ENCODE measurements around the gene CLN5.
"Not testable (repeated sequence)": the region's sequence is repeated elsewhere in the genome, so short reads cannot be mapped to it uniquely, and the experiment has no call there.

Gene CLN5

DNA sequence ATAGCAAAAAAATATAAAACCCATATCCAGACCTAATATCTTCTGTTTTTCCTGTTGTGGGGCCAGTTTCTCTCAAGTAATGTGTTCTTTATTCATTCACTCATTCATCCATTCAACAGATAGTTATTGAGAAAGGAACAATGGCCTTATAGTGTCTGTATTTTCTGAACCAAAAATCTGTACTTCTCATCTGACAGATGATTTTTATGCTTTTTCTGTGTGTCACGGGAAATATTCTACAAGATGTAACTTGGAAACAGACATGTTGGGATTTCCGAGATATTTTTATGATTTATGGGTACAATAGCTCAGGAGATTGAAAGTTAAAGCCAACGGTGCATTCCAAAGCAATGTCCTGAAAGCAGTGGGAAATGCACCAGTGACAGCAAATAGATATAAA lies 37.9 kb upstream of the CLN5 start:
- no peak for DNase-seq (ENCODE audit: low read depth)
- H3K4me3 ChIP-seq (ENCODE audit: control insufficient read depth, low read depth, low read length) = no peak overlapping the region
- TF ChIP-seq, protein P1, sequence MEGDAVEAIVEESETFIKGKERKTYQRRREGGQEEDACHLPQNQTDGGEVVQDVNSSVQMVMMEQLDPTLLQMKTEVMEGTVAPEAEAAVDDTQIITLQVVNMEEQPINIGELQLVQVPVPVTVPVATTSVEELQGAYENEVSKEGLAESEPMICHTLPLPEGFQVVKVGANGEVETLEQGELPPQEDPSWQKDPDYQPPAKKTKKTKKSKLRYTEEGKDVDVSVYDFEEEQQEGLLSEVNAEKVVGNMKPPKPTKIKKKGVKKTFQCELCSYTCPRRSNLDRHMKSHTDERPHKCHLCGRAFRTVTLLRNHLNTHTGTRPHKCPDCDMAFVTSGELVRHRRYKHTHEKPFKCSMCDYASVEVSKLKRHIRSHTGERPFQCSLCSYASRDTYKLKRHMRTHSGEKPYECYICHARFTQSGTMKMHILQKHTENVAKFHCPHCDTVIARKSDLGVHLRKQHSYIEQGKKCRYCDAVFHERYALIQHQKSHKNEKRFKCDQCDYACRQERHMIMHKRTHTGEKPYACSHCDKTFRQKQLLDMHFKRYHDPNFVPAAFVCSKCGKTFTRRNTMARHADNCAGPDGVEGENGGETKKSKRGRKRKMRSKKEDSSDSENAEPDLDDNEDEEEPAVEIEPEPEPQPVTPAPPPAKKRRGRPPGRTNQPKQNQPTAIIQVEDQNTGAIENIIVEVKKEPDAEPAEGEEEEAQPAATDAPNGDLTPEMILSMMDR (conservative IDR thresholded peaks at IDR 0.05; ENCODE audit: control insufficient read depth, insufficient read depth, low read depth, low read length) = no peak

DNA sequence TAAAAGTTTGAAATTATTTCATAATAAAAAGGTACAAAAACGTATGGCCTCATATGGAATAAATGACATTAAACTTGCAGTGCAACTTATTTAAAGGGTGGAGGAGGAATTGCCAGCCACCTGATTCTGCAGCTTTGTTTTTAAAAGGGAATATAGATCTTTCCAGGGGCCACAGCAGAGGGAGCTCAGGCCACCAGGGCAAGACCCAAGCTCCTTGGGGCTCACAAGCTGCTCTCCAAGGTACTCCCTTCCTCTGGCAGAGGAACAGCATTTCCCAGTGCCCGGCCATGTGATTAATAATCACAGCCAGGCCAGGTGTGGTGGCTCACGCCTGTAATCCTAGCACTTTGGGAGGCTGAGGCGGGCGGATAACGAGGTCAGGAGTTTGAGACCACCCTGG lies 37.3 kb upstream of the CLN5 start:
- no peak for DNase-seq (ENCODE audit: low read depth)
- H3K4me3 ChIP-seq (ENCODE audit: control insufficient read depth, low read depth, low read length) = no peak overlapping the region
- TF ChIP-seq, protein P1 (conservative IDR thresholded peaks at IDR 0.05; ENCODE audit: control insufficient read depth, insufficient read depth, low read depth, low read length) = no peak

DNA sequence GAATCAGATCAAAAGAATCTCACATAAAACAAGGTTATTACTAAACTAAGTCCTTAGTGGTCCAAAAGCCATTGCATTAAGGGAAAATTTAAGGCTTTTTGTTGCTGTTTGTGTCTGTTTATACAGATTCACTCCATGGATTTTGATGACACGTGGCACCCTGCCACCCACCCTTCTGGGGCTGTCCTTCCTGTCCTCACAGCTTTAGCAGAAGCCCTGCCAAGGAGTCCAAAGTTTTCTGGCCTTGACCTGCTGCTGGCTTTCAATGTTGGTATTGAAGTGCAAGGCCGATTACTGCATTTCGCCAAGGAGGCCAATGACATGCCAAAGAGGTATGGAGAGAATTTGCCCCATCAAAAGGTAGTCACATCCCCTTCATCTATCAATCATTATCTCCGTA lies 36.7 kb upstream of the CLN5 start:
- DNase-seq (ENCODE audit: low read depth) = no peak
- H3K4me3 ChIP-seq (ENCODE audit: control insufficient read depth, low read depth, low read length) = no peak overlapping the region
- TF ChIP-seq, protein P1 (conservative IDR thresholded peaks at IDR 0.05; ENCODE audit: control insufficient read depth, insufficient read depth, low read depth, low read length) = no peak

DNA sequence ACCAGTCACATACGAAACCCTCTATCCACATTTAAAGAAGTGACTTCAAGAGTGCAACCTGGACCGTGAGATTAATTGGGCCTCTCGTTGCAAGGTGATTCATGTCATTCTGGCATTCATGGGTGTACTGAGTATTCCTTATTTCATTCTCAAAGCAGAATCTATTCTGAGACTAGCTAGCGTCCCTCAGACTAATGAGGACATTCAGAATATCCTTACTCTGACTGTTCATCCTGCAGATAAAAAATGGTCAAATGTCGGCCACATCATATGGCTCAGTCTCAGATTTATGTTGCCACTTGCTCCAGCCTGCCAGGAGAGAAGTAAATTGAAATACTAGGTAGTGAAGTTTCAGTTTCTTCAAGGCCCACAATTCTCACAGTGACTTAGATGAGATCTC lies 36.2 kb upstream of the CLN5 start:
- DNase-seq (ENCODE audit: low read depth) = no peak
- TF ChIP-seq, protein P1 (conservative IDR thresholded peaks at IDR 0.05; ENCODE audit: control insufficient read depth, insufficient read depth, low read depth, low read length) = no peak

DNA sequence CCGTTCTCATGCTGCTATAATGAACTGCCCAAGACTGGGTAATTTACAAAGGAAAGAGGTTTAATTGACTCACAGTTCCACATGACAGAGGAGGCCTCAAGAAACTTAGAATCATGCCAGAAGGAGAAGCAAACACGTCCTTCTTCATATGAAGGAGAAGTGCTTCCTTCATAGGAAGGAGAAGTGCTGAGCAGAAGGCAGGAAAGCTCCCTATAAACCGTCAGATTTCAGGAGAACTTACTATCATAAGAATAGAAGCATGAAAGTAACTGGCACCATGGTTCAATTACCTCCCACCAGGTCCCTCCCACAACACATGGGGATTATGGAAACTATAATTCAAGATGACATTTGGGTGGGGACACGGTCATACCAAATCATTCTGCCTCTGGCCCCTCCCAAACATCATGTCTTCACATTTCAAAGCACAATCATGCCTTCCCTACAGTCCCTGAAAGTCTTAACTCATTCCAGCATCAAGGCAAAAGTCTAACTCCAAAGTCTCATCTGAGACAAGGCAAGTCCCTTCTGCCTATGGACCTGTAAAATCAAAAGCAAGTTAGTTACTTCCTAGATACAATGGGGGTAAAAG lies 32.9 kb upstream of the CLN5 start:
- DNase-seq (ENCODE audit: low read depth) = no peak
- no peak overlapping the region for H3K4me3 ChIP-seq (ENCODE audit: control insufficient read depth, low read depth, low read length)
- TF ChIP-seq, protein P1 (conservative IDR thresholded peaks at IDR 0.05; ENCODE audit: control insufficient read depth, insufficient read depth, low read depth, low read length) = no peak

More for the DNA sequence above, 36.2 kb upstream of the CLN5 start:
- H3K4me3 ChIP-seq (ENCODE audit: control insufficient read depth, low read depth, low read length) = no peak overlapping the region

DNA sequence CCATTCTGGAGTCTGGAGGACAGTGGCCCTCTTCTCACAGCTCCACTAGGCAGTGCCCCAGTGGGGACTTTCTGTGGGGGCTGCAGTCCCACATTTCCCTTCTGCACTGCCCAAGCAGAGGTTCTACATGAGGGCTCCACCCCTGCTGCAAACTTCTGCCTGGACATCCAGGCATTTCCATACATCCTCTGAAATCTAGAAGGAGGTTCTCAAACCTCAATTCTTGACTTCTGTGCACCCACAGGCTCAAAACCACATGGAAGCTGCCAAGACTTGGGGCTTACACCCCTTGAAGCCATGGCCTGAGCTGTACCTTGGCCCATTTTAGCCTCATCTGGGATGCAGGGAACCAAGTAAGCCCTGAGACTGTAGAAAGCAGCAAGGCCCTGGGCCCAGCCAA lies 32.1 kb upstream of the CLN5 start:
- not testable (repeated sequence) for DNase-seq (ENCODE audit: low read depth); H3K4me3 ChIP-seq (ENCODE audit: control insufficient read depth, low read depth, low read length)

DNA sequence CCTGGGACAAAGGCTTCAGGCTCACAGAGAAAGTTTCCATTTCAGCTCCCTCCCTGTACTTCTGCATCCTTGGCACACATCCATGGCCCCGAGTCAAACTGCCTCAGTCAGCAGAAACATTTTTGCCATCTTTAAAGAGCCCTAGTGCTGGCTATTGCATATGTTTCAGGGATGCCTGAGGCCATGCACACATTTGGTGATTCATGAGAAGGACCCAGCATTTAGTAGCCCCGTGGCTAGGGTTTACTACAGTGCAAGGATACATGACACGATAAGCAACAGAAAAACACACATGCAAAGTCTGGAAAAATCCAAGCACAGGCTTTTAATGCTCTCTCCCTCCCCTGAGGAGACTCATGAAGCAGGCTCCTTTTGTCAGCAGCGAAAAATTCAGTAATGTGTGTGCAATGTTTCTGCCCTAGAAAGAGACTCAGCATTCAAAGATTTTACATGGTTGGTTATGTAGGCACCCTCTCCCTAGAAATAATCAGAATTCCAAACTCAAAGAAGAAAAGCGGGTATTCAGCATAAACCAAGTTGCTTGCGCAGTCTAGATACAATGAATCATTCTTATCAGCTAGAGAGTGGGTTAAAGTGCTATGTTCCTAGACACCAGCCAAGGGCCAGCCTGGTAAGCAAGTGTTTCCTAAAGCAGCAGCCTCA lies 26.0 kb upstream of the CLN5 start:
- TF ChIP-seq, protein P1 (conservative IDR thresholded peaks at IDR 0.05; ENCODE audit: control insufficient read depth, insufficient read depth, low read depth, low read length) = no peak
- H3K4me3 ChIP-seq (ENCODE audit: control insufficient read depth, low read depth, low read length) = no peak overlapping the region
- peak; percentile 73 for DNase-seq (ENCODE audit: low read depth)
